ENCODE data around the gene FOXP2. TPM values are rescaled to one million over a fixed set of nuclear protein-coding genes. Genes with fewer than 3 reads are reported as not detected.

FOXP2 gene
- polyA plus RNA-seq, 4 donors = 10.9 to 23.9 (median 12.2) TPM

GRCh38 chr7:114700247-114700928, 285.8 kb downstream of the FOXP2 start:
- DNase-seq (ENCODE audit: low read depth in 4 of 4, low spot score in 3 of 4) = no peak

GRCh38 chr7:114703677-114704076, 289.1 kb downstream of the FOXP2 start:
- DNase-seq (ENCODE audit: low read depth in 4 of 4, low spot score in 3 of 4) = no peak

GRCh38 chr7:114708646-114709045, 294.0 kb downstream of the FOXP2 start:
- peak in 1 of 4 donors; percentile 1 for DNase-seq (ENCODE audit: low read depth in 4 of 4, low spot score in 3 of 4)

- DNase-seq (ENCODE audit: low read depth in 4 of 4, low spot score in 3 of 4) = no peak
These were observed 295.9 kb downstream of the FOXP2 start for GRCh38 chr7:114710499-114710898.

- no peak for DNase-seq (ENCODE audit: low read depth in 4 of 4, low spot score in 3 of 4)
These were observed 296.6 kb downstream of the FOXP2 start for GRCh38 chr7:114711241-114711640.

- no peak for DNase-seq (ENCODE audit: low read depth in 4 of 4, low spot score in 3 of 4)
These were observed 301.3 kb downstream of the FOXP2 start for GRCh38 chr7:114715907-114716306.

- no peak for DNase-seq (ENCODE audit: low read depth in 4 of 4, low spot score in 3 of 4)
These were observed 304.2 kb downstream of the FOXP2 start for GRCh38 chr7:114718861-114719260.

GRCh38 chr7:114720725-114721124, 306.1 kb downstream of the FOXP2 start:
- DNase-seq (ENCODE audit: low read depth in 4 of 4, low spot score in 3 of 4) = no peak

GRCh38 chr7:114722562-114722961, 307.9 kb downstream of the FOXP2 start:
- DNase-seq (ENCODE audit: low read depth in 4 of 4, low spot score in 3 of 4) = no peak

- no peak for DNase-seq (ENCODE audit: low read depth in 4 of 4, low spot score in 3 of 4)
These were observed 308.7 kb downstream of the FOXP2 start for GRCh38 chr7:114723308-114723707.

- no peak for DNase-seq (ENCODE audit: low read depth in 4 of 4, low spot score in 3 of 4)
These were observed 325.5 kb downstream of the FOXP2 start for GRCh38 chr7:114740095-114740494.

GRCh38 chr7:114740941-114741340, 326.3 kb downstream of the FOXP2 start:
- DNase-seq (ENCODE audit: low read depth in 4 of 4, low spot score in 3 of 4) = no peak

- no peak for DNase-seq (ENCODE audit: low read depth in 4 of 4, low spot score in 3 of 4)
These were observed 327.3 kb downstream of the FOXP2 start for GRCh38 chr7:114741911-114742310.
